Measurements from ENCODE around the gene COG1. TPM values are rescaled to one million over a fixed set of nuclear protein-coding genes. Genes with fewer than 3 reads are reported as not detected.

Gene COG1
- total RNA-seq, 1 donor from 2014 or later: 45.6 TPM

GRCh38 chr17:73227944-73228343 is 35.1 kb downstream of the COG1 start:
- Mint-ChIP-seq H3K4me3 (ENCODE audit: unreplicated experiment) (no peak overlapping the region), H3K4me1 (ENCODE audit: unreplicated experiment) (peaks cover 58% of the 10 kb centered on the region), H3K27ac (ENCODE audit: unreplicated experiment) (peak overlapping the region; percentile 79), H3K36me3 (ENCODE audit: unreplicated experiment) (no peaks in the 10 kb centered on the region), H3K27me3 (ENCODE audit: unreplicated experiment) (no peaks in the 10 kb centered on the region), H3K9me3 (ENCODE audit: unreplicated experiment) (no peaks in the 10 kb centered on the region)
- no peak for DNase-seq (ENCODE audit: extremely low spot score, unreplicated experiment)
- TF ChIP-seq CTCF (IDR thresholded peaks at IDR 0.05): no peak

- Mint-ChIP-seq H3K36me3 (ENCODE audit: unreplicated experiment) (no peaks in the 10 kb centered on the region), H3K4me3 (ENCODE audit: unreplicated experiment) (peak overlapping the region; percentile 0), H3K9me3 (ENCODE audit: unreplicated experiment) (no peaks in the 10 kb centered on the region), H3K27ac (ENCODE audit: unreplicated experiment) (peak overlapping the region; percentile 79), H3K4me1 (ENCODE audit: unreplicated experiment) (peaks cover 66% of the 10 kb centered on the region), H3K27me3 (ENCODE audit: unreplicated experiment) (no peaks in the 10 kb centered on the region)
- no peak for DNase-seq (ENCODE audit: extremely low spot score, unreplicated experiment)
- TF ChIP-seq CTCF (IDR thresholded peaks at IDR 0.05): no peak
These were observed 35.9 kb downstream of the COG1 start for GRCh38 chr17:73228748-73229236.

DNA sequence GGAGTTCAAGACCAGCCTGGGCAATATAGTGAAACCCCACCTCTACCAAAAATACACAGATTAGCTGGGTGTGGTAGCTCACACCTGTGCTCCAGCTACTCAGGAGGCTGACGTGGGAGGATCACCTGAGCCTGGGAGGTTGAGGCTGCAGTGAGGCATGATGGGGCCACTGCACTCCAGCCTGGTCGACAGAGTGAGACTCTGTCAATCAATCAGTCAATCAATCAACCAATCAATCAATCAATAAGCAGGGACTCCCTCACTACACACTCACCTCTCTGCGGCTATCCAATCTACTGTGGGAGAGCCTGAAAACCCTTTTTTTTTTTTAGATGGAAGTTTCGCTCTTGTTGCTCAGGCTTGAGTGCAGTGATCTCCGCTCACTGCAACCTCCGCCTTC is 37.2 kb downstream of the COG1 start:
- no peak for TF ChIP-seq CTCF (IDR thresholded peaks at IDR 0.05)
- Mint-ChIP-seq H3K4me3 (ENCODE audit: unreplicated experiment) (peak overlapping the region; percentile 92), H3K27me3 (ENCODE audit: unreplicated experiment) (no peaks in the 10 kb centered on the region), H3K27ac (ENCODE audit: unreplicated experiment) (peak overlapping the region; percentile 14), H3K9me3 (ENCODE audit: unreplicated experiment) (no peaks in the 10 kb centered on the region), H3K4me1 (ENCODE audit: unreplicated experiment) (peaks cover 68% of the 10 kb centered on the region), H3K36me3 (ENCODE audit: unreplicated experiment) (peaks cover 1% of the 10 kb centered on the region)
- DNase-seq (ENCODE audit: extremely low spot score, unreplicated experiment): no peak

DNA sequence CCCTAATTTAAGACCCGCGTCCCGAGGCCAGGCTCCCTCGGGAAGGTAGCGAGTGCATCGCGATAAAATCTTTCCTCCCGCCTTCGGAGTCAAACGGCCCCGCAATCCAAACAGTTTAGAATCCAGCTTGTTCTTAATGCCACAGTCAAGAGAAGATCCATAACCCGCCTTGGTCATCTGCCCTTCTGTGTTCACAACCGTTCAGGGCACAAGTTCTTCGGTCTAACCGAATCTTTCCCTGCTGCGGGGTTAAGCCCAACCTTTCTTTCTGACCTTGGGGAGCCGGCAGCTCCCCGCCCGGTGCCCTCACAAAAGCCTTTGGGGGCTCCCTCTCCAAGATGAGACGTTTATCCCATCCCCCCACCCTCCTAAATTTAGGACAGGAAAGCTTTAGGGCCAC is 38.5 kb downstream of the COG1 start:
- H3K9me3 Mint-ChIP-seq (ENCODE audit: unreplicated experiment): no peaks in the 10 kb centered on the region
- peaks cover 60% of the 10 kb centered on the region for H3K4me1 Mint-ChIP-seq (ENCODE audit: unreplicated experiment)
- H3K27me3 Mint-ChIP-seq (ENCODE audit: unreplicated experiment): no peaks in the 10 kb centered on the region
- no peak for DNase-seq (ENCODE audit: extremely low spot score, unreplicated experiment)
- peaks cover 15% of the 10 kb centered on the region for H3K36me3 Mint-ChIP-seq (ENCODE audit: unreplicated experiment)
- H3K27ac Mint-ChIP-seq (ENCODE audit: unreplicated experiment): peak overlapping the region; percentile 99
- peak overlapping the region; percentile 92 for H3K4me3 Mint-ChIP-seq (ENCODE audit: unreplicated experiment)
- TF ChIP-seq CTCF (IDR thresholded peaks at IDR 0.05): no peak

- H3K4me1 Mint-ChIP-seq (ENCODE audit: unreplicated experiment): peaks cover 54% of the 10 kb centered on the region
- no peaks in the 10 kb centered on the region for H3K27me3 Mint-ChIP-seq (ENCODE audit: unreplicated experiment)
- peak overlapping the region; percentile 99 for H3K27ac Mint-ChIP-seq (ENCODE audit: unreplicated experiment)
- TF ChIP-seq CTCF (IDR thresholded peaks at IDR 0.05): peak; percentile 37
- H3K4me3 Mint-ChIP-seq (ENCODE audit: unreplicated experiment): peak overlapping the region; percentile 92
- DNase-seq (ENCODE audit: extremely low spot score, unreplicated experiment): peak; percentile 98
- peaks cover 21% of the 10 kb centered on the region for H3K36me3 Mint-ChIP-seq (ENCODE audit: unreplicated experiment)
- H3K9me3 Mint-ChIP-seq (ENCODE audit: unreplicated experiment): no peaks in the 10 kb centered on the region
These were observed 39.2 kb downstream of the COG1 start for GRCh38 chr17:73231841-73232586.

Measured in osteocyte (in vitro differentiated cells).